Thyroid gland (tissue), 4 donors: ENCODE results near the gene NPAS2.

Experiments used
- POLR2A ChIP-seq, 2 donors: fragments of 450-650 bp; IDR thresholded peaks; one replicate each; pipeline ENCODE4 v1.6.1; 2017; ENCODE audit warnings: antibody characterized with exemption in 2 of 2, mild to moderate bottlenecking in 2 of 2, moderate library complexity in 1 of 2
- TF ChIP-seq, protein P1 (sequence below), 6 experiments: fragments of 200-600 bp in 3 of 6; fragments of 450-650 bp in 3 of 6; sonication (generic) in 3 of 6; IDR thresholded peaks; one replicate each; pipeline ENCODE4 v1.5.1; 2016 to 2019; ENCODE audit warnings: antibody characterized with exemption in 6 of 6, mild to moderate bottlenecking in 2 of 6, inconsistent platforms in 1 of 6, moderate library complexity in 1 of 6

DNA sequence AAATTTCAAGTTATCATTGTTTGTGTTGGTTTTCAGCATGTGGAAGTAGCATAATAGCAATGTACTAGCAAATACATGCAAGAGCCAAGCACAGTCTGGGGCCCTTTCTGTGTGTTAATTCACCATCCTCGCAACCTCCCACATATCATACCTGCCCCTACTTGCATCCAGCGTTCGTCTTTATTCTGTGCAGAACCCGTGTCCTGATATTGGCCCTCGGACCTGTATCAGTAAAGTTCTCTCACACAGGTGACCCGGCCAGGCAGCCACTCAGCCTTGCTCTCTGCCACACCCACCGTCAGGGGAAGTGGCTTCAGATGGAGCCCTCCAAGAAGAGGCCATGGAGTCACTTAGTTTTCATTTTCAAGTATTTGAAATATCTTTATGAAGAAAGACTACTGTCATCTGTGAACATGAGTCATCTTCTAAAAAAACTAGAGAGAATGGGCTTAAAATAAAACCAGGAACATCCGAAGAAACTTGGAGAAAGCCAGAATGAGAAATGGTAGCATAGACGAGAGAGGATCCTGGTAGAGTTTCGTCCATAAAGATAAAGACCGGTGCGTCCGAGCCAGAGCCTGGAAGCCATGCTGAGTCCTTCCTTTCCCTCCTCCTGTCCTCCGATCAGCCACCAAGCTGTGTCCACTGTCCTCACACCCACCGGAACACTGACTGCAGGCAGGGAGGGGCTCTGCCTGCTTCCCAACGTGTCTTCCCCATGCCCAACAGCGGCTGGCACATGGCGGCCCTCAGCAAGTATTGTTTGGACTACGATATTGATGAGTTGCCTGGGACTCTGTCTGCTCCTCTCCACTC lies 124.9 kb downstream of the NPAS2 start:
- TF ChIP-seq, protein P1, sequence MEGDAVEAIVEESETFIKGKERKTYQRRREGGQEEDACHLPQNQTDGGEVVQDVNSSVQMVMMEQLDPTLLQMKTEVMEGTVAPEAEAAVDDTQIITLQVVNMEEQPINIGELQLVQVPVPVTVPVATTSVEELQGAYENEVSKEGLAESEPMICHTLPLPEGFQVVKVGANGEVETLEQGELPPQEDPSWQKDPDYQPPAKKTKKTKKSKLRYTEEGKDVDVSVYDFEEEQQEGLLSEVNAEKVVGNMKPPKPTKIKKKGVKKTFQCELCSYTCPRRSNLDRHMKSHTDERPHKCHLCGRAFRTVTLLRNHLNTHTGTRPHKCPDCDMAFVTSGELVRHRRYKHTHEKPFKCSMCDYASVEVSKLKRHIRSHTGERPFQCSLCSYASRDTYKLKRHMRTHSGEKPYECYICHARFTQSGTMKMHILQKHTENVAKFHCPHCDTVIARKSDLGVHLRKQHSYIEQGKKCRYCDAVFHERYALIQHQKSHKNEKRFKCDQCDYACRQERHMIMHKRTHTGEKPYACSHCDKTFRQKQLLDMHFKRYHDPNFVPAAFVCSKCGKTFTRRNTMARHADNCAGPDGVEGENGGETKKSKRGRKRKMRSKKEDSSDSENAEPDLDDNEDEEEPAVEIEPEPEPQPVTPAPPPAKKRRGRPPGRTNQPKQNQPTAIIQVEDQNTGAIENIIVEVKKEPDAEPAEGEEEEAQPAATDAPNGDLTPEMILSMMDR (IDR thresholded peaks at IDR 0.05), result no peak
- TF ChIP-seq POLR2A (IDR thresholded peaks at IDR 0.05), result no peak
